CD8-positive, alpha-beta memory T cell (primary cell): ENCODE measurements around the gene DLG5. TPM values are rescaled to one million over a fixed set of nuclear protein-coding genes. Genes with fewer than 3 reads are reported as not detected.
A peak's percentile ranks its signal among the peaks of the same experiment; 100 is the strongest.

Experiments used
- CTCF ChIA-PET: fragments of 350-600 bp; sonication (Branson Sonifier 250); formaldehyde crosslinking; loops from one replicate; lab custom pipeline; 2021; ENCODE audit warnings: antibody characterized with exemption; lab: Charles Lee
- POLR2A ChIA-PET: fragments of 350-600 bp; sonication (Branson Sonifier 250); formaldehyde crosslinking; loops from one replicate; lab custom pipeline; 2021; ENCODE audit warnings: antibody characterized with exemption; lab: Charles Lee
- DNase-seq, 5 donors: peaks; one replicate each; pipeline versions ENCODE4 v3.0.0 to v3.0.0-alpha.2; 2020 to 2022; ENCODE audit warnings: mixed read lengths in 1 of 5
- H3K27ac ChIP-seq: one replicate; pipeline ENCODE4 v1.7.0; 2013; ENCODE audit warnings: low read depth, mild to moderate bottlenecking, low read length, moderate library complexity
- H3K27me3 ChIP-seq: 2 replicates; pipeline ENCODE4 v1.7.0; 2013; ENCODE audit warnings: low read length, mild to moderate bottlenecking; ENCODE audit not compliant: insufficient read depth, poor library complexity, severe bottlenecking
- H3K36me3 ChIP-seq: 2 replicates; pipeline ENCODE4 v1.7.0; 2013; ENCODE audit warnings: mild to moderate bottlenecking, low read length, moderate library complexity; ENCODE audit not compliant: insufficient read depth
- H3K4me1 ChIP-seq: 2 replicates; pipeline ENCODE4 v1.7.0; 2013; ENCODE audit warnings: mild to moderate bottlenecking, low read length, moderate library complexity; ENCODE audit not compliant: insufficient read depth
- H3K4me3 ChIP-seq: 2 replicates; pipeline ENCODE4 v1.7.0; 2013; ENCODE audit warnings: mild to moderate bottlenecking, low read length
- H3K9me3 ChIP-seq: 2 replicates; pipeline ENCODE4 v1.7.0; 2013; ENCODE audit warnings: mild to moderate bottlenecking, low read length
- H3K27ac Mint-ChIP-seq, 8 donors: one replicate each; pipeline ENCODE4 v1.8.0; 2020 to 2021; ENCODE audit warnings: mixed read lengths in 8 of 8, mild to moderate bottlenecking in 6 of 8, inconsistent platforms in 3 of 8, moderate library complexity in 3 of 8
- H3K27me3 Mint-ChIP-seq, 2 donors: one replicate each; pipeline ENCODE4 v1.8.0; 2020 to 2021; ENCODE audit warnings: mixed read lengths in 2 of 2, mild to moderate bottlenecking in 1 of 2, moderate library complexity in 1 of 2
- H3K36me3 Mint-ChIP-seq, 3 donors: one replicate each; pipeline ENCODE4 v1.8.0; 2020 to 2021; ENCODE audit warnings: mixed read lengths in 3 of 3, inconsistent platforms in 1 of 3, mild to moderate bottlenecking in 1 of 3
- H3K4me1 Mint-ChIP-seq, 3 donors: one replicate each; pipeline ENCODE4 v1.8.0; 2020 to 2021; ENCODE audit warnings: mixed read lengths in 3 of 3, inconsistent platforms in 1 of 3, mild to moderate bottlenecking in 1 of 3
- H3K4me3 Mint-ChIP-seq, 7 donors: one replicate each; pipeline ENCODE4 v1.8.0; 2020 to 2021; ENCODE audit warnings: mixed read lengths in 7 of 7, mild to moderate bottlenecking in 6 of 7, moderate library complexity in 4 of 7, inconsistent platforms in 2 of 7
- H3K9me3 Mint-ChIP-seq, 5 donors: one replicate each; pipeline ENCODE4 v1.8.0; 2020 to 2022; ENCODE audit warnings: mixed read lengths in 5 of 5, mild to moderate bottlenecking in 3 of 5, moderate library complexity in 2 of 5, inconsistent platforms in 1 of 5
- polyA plus RNA-seq: library from polyadenylated mRNA; unstranded; fragments of 300-500 nt; fragmentation: Illumina TruSeq; gene quantifications from one replicate; pipeline ENCODE4 v1.2.3, GENCODE V29; 2021
- total RNA-seq, 2 experiments: library from RNA; stranded (reverse); gene quantifications; one replicate each; pipeline ENCODE4 v1.2.3, GENCODE V29; 2021

DLG5 gene
- total and polyA plus RNA-seq, 3 experiments from 2014 or later: 1.1 to 2.1 (median 1.7) TPM

- H3K4me1 Mint-ChIP-seq: no peaks in the 10 kb centered on the region
- no peak overlapping the region for H3K4me3 Mint-ChIP-seq
- H3K36me3 Mint-ChIP-seq: peaks cover 0 to 2% (median 0%) of the 10 kb centered on the region in 3 donors
- no peak for DNase-seq
- Histone ChIP-seq H3K9me3 (no peaks in the 10 kb centered on the region), H3K36me3 (no peaks in the 10 kb centered on the region), H3K27ac (no peak overlapping the region), H3K4me1 (no peaks in the 10 kb centered on the region), H3K4me3 (no peak overlapping the region), H3K27me3 (no peaks in the 10 kb centered on the region)
- no peaks in the 10 kb centered on the region for H3K9me3 Mint-ChIP-seq
- H3K27ac Mint-ChIP-seq: peak overlapping the region in 1 of 8 donors; percentile 48
- POLR2A ChIA-PET: no interaction called here
- H3K27me3 Mint-ChIP-seq: peaks cover 0 to 2% of the 10 kb centered on the region in 2 donors
- CTCF ChIA-PET: no interaction called here
Measured at GRCh38 chr10:77890097-77890496, 36.5 kb downstream of the DLG5 start.

GRCh38 chr10:77889277-77889903 lies 37.2 kb downstream of the DLG5 start:
- H3K27ac Mint-ChIP-seq: no peak overlapping the region
- Histone ChIP-seq H3K4me1 (no peaks in the 10 kb centered on the region), H3K27ac (peak overlapping the region; percentile 9), H3K36me3 (no peaks in the 10 kb centered on the region), H3K27me3 (no peaks in the 10 kb centered on the region), H3K4me3 (no peak overlapping the region), H3K9me3 (no peaks in the 10 kb centered on the region)
- POLR2A ChIA-PET: no interaction called here
- peaks cover 0 to 2% (median 0%) of the 10 kb centered on the region in 3 donors for H3K36me3 Mint-ChIP-seq
- H3K9me3 Mint-ChIP-seq: no peaks in the 10 kb centered on the region
- CTCF ChIA-PET: no interaction called here
- H3K4me3 Mint-ChIP-seq: no peak overlapping the region
- H3K4me1 Mint-ChIP-seq: no peaks in the 10 kb centered on the region
- peaks cover 0 to 2% of the 10 kb centered on the region in 2 donors for H3K27me3 Mint-ChIP-seq
- no peak for DNase-seq

- peaks cover 0 to 2% (median 0%) of the 10 kb centered on the region in 3 donors for H3K36me3 Mint-ChIP-seq
- Histone ChIP-seq H3K27ac (no peak overlapping the region), H3K27me3 (no peaks in the 10 kb centered on the region), H3K9me3 (no peaks in the 10 kb centered on the region), H3K36me3 (no peaks in the 10 kb centered on the region), H3K4me1 (no peaks in the 10 kb centered on the region), H3K4me3 (no peak overlapping the region)
- H3K9me3 Mint-ChIP-seq: no peaks in the 10 kb centered on the region
- CTCF ChIA-PET: no interaction called here
- H3K4me3 Mint-ChIP-seq: no peak overlapping the region
- peak overlapping the region in 1 of 8 donors; percentile 38 for H3K27ac Mint-ChIP-seq
- no peaks in the 10 kb centered on the region for H3K4me1 Mint-ChIP-seq
- POLR2A ChIA-PET: no interaction called here
- H3K27me3 Mint-ChIP-seq: peaks cover 0 to 2% of the 10 kb centered on the region in 2 donors
- no peak for DNase-seq
Measured at GRCh38 chr10:77888356-77888703, 38.2 kb downstream of the DLG5 start.

GRCh38 chr10:77887631-77888355 lies 38.8 kb downstream of the DLG5 start:
- Mint-ChIP-seq H3K9me3 (no peaks in the 10 kb centered on the region), H3K4me1 (no peaks in the 10 kb centered on the region), H3K27me3 (peaks cover 0 to 2% of the 10 kb centered on the region in 2 donors), H3K4me3 (no peak overlapping the region), H3K36me3 (peaks cover 0 to 2% (median 0%) of the 10 kb centered on the region in 3 donors), H3K27ac (peak overlapping the region in 1 of 8 donors; percentile 69)
- ChIA-PET CTCF (no interaction called here), POLR2A (no interaction called here)
- H3K27me3 ChIP-seq: no peaks in the 10 kb centered on the region
- H3K27ac ChIP-seq: no peak overlapping the region
- H3K36me3 ChIP-seq: no peaks in the 10 kb centered on the region
- H3K4me3 ChIP-seq: no peak overlapping the region
- H3K9me3 ChIP-seq: no peaks in the 10 kb centered on the region
- no peaks in the 10 kb centered on the region for H3K4me1 ChIP-seq
- DNase-seq: no peak

- H3K27me3 ChIP-seq: no peaks in the 10 kb centered on the region
- POLR2A ChIA-PET: no interaction called here
- peaks cover 0 to 2% of the 10 kb centered on the region in 2 donors for H3K27me3 Mint-ChIP-seq
- no peaks in the 10 kb centered on the region for H3K4me1 Mint-ChIP-seq
- H3K9me3 ChIP-seq: no peaks in the 10 kb centered on the region
- H3K4me1 ChIP-seq: no peaks in the 10 kb centered on the region
- no peak for DNase-seq
- no peaks in the 10 kb centered on the region for H3K36me3 ChIP-seq
- no peaks in the 10 kb centered on the region for H3K9me3 Mint-ChIP-seq
- H3K27ac ChIP-seq: no peak overlapping the region
- peak overlapping the region in 2 of 8 donors; percentile 38 to 70 for H3K27ac Mint-ChIP-seq
- CTCF ChIA-PET: no interaction called here
- peaks cover 0 to 2% (median 0%) of the 10 kb centered on the region in 3 donors for H3K36me3 Mint-ChIP-seq
- H3K4me3 ChIP-seq: no peak overlapping the region
- H3K4me3 Mint-ChIP-seq: no peak overlapping the region
Measured at GRCh38 chr10:77886795-77887355, 39.7 kb downstream of the DLG5 start.

GRCh38 chr10:77884181-77884580 lies 42.4 kb downstream of the DLG5 start:
- H3K4me3 ChIP-seq: no peak overlapping the region
- CTCF ChIA-PET: no interaction called here
- no peak overlapping the region for H3K4me3 Mint-ChIP-seq

GRCh38 chr10:77881636-77882035 lies 44.9 kb downstream of the DLG5 start:
- peak overlapping the region in 1 of 8 donors; percentile 60 for H3K27ac Mint-ChIP-seq
- H3K36me3 Mint-ChIP-seq: no peaks in the 10 kb centered on the region
- H3K4me1 Mint-ChIP-seq: peaks cover 14 to 21% (median 15%) of the 10 kb centered on the region in 3 donors
- Histone ChIP-seq H3K27ac (no peak overlapping the region), H3K4me3 (no peak overlapping the region), H3K27me3 (no peaks in the 10 kb centered on the region), H3K4me1 (peaks cover 17% of the 10 kb centered on the region), H3K36me3 (no peaks in the 10 kb centered on the region), H3K9me3 (no peaks in the 10 kb centered on the region)
- no peak overlapping the region for H3K4me3 Mint-ChIP-seq
- H3K27me3 Mint-ChIP-seq: peaks cover 0 to 2% of the 10 kb centered on the region in 2 donors
- ChIA-PET CTCF (no interaction called here), POLR2A (no interaction called here)
- no peaks in the 10 kb centered on the region for H3K9me3 Mint-ChIP-seq
- DNase-seq: no peak

More at GRCh38 chr10:77884181-77884580, 42.4 kb downstream of the DLG5 start:
- DNase-seq: no peak
- Mint-ChIP-seq H3K27ac (peak overlapping the region in 1 of 8 donors; percentile 26), H3K27me3 (peaks cover 0 to 5% of the 10 kb centered on the region in 2 donors), H3K9me3 (no peaks in the 10 kb centered on the region), H3K36me3 (no peaks in the 10 kb centered on the region), H3K4me1 (peaks cover 0 to under 1% (median 0%) of the 10 kb centered on the region in 3 donors)
- no peaks in the 10 kb centered on the region for H3K36me3 ChIP-seq
- no peaks in the 10 kb centered on the region for H3K4me1 ChIP-seq
- no peaks in the 10 kb centered on the region for H3K27me3 ChIP-seq
- POLR2A ChIA-PET: no interaction called here
- H3K9me3 ChIP-seq: no peaks in the 10 kb centered on the region
- H3K27ac ChIP-seq: no peak overlapping the region

- H3K27me3 Mint-ChIP-seq: peaks cover 0 to 2% of the 10 kb centered on the region in 2 donors
- peaks cover 17% of the 10 kb centered on the region for H3K4me1 ChIP-seq
- H3K27ac ChIP-seq: no peak overlapping the region
- no peaks in the 10 kb centered on the region for H3K36me3 Mint-ChIP-seq
- no peaks in the 10 kb centered on the region for H3K36me3 ChIP-seq
- ChIA-PET CTCF (no interaction called here), POLR2A (no interaction called here)
- no peak overlapping the region for H3K4me3 Mint-ChIP-seq
- DNase-seq: no peak
- no peaks in the 10 kb centered on the region for H3K9me3 ChIP-seq
- no peaks in the 10 kb centered on the region for H3K9me3 Mint-ChIP-seq
- peaks cover 14 to 21% (median 15%) of the 10 kb centered on the region in 3 donors for H3K4me1 Mint-ChIP-seq
- peak overlapping the region in 2 of 8 donors; percentile 60 to 80 for H3K27ac Mint-ChIP-seq
- no peak overlapping the region for H3K4me3 ChIP-seq
- H3K27me3 ChIP-seq: no peaks in the 10 kb centered on the region
Measured at GRCh38 chr10:77881222-77881621, 45.3 kb downstream of the DLG5 start.
